Measurements from ENCODE around the gene IGFBP6. TPM values are rescaled to one million over a fixed set of nuclear protein-coding genes. Genes with fewer than 3 reads are reported as not detected.

The IGFBP6 gene
- total and polyA plus RNA-seq, 4 donors = 1.6 to 17.6 (median 12.0) TPM

DNA sequence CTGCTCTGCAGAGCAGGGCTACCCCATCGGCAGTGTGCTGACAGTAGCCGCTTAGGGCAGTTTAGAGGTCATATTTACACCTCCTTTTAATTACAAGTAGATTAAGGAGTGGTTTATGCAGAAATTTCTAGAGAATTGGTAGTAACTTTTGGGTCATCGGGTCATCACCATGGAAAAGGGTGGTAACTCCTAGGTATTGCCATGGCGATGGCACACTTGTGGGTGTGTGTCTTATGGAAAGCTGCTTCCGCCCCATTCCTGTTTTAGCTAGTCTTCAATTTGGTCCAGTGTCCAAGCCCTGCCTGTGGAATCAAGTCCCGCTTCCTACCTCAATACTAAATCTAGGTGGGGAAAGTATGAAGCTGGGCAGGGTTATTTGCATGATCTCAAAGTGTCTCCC is 53.6 kb downstream of the IGFBP6 start:
- no peaks in the 10 kb centered on the region for H3K9me3 ChIP-seq (ENCODE audit: control insufficient read depth in 4 of 4, low read length in 3 of 4)
- whole genome bisulfite sequencing = 93% methylated on average over 6 of the region's 6 CpGs
- DNase-seq (ENCODE audit: low spot score) = no peak
- no peaks in the 10 kb centered on the region for H3K27me3 ChIP-seq (ENCODE audit: control insufficient read depth in 4 of 4, insufficient read depth in 4 of 4, low read length in 3 of 4)
- H3K4me1 ChIP-seq (ENCODE audit: control insufficient read depth in 4 of 4, insufficient read depth in 4 of 4, low read length in 3 of 4) = peaks cover 0 to under 1% (median 0%) of the 10 kb centered on the region in 4 donors
- no peak overlapping the region for H3K27ac ChIP-seq (ENCODE audit: low read depth in 1 of 2, low read length in 2 of 2)
- no peak overlapping the region for H3K4me3 ChIP-seq (ENCODE audit: low read depth in 1 of 3, low read length in 3 of 3)
- H3K36me3 ChIP-seq (ENCODE audit: control insufficient read depth in 4 of 4, insufficient read depth in 3 of 4, low read depth in 1 of 4, low read length in 3 of 4) = no peaks in the 10 kb centered on the region
- TF ChIP-seq NR2F2 (IDR thresholded peaks at IDR 0.05) = no peak
- H3K9ac ChIP-seq (ENCODE audit: low read depth in 1 of 2, low read length in 2 of 2) = no peak overlapping the region

Small RNAs within 50 kb of the gene (small RNA-seq; reads per million reads assigned to genes)
- gene HIGD1AP1 (0.11 reads per million), gene MIR6757 (not detected), gene RNU6-333P (not detected)

Other genes starting within 250 kb of the IGFBP6 start
- not detected for gene KRT78, start 248.7 kb upstream of the IGFBP6 start, total RNA-seq
- gene KRT78, start 248.7 kb upstream of the IGFBP6 start, polyA plus RNA-seq = under 1 TPM in 1 of 2 donors, not detected in 1; 0.06 TPM
- 100 to 1,000 TPM; 128 to 171 TPM for gene KRT8, start 192.6 kb upstream of the IGFBP6 start, total RNA-seq
- gene KRT8, start 192.6 kb upstream of the IGFBP6 start, polyA plus RNA-seq = 100 to 1,000 TPM; 225 to 383 TPM
- gene KRT18, start 148.5 kb upstream of the IGFBP6 start, total RNA-seq = 100 to 1,000 TPM in 1 of 2 donors, 10 to 100 TPM in 1; 90.3 to 278 TPM
- 100 to 1,000 TPM; 239 to 358 TPM for gene KRT18, start 148.5 kb upstream of the IGFBP6 start, polyA plus RNA-seq
- 100 to 1,000 TPM; 264 to 273 TPM for gene EIF4B, start 91.2 kb upstream of the IGFBP6 start, total RNA-seq
- 10 to 100 TPM; 32.1 to 73.2 TPM for gene EIF4B, start 91.2 kb upstream of the IGFBP6 start, polyA plus RNA-seq
- gene TNS2, start 47.6 kb upstream of the IGFBP6 start, total RNA-seq = 10 to 100 TPM; 11.7 to 94.0 TPM
- gene TNS2, start 47.6 kb upstream of the IGFBP6 start, polyA plus RNA-seq = 10 to 100 TPM; 44.7 to 47.2 TPM
- gene SPRYD3, start 18.3 kb upstream of the IGFBP6 start, total RNA-seq = 10 to 100 TPM in 1 of 2 donors, 1 to 10 TPM in 1; 6.0 to 15.2 TPM
- gene SPRYD3, start 18.3 kb upstream of the IGFBP6 start, polyA plus RNA-seq = 10 to 100 TPM; 11.3 to 20.3 TPM
- 1 to 10 TPM in 1 of 2 donors, under 1 TPM in 1; 0.92 to 9.4 TPM for gene SOAT2, start 5.8 kb downstream of the IGFBP6 start, total RNA-seq
- 1 to 10 TPM in 1 of 2 donors, under 1 TPM in 1; 0.48 to 1.6 TPM for gene SOAT2, start 5.8 kb downstream of the IGFBP6 start, polyA plus RNA-seq
- 10 to 100 TPM in 1 of 2 donors, 1 to 10 TPM in 1; 8.4 to 14.4 TPM for gene ZNF740, start 83.1 kb downstream of the IGFBP6 start, total RNA-seq
- 1 to 10 TPM; 1.4 to 4.3 TPM for gene ZNF740, start 83.1 kb downstream of the IGFBP6 start, polyA plus RNA-seq
- 10 to 100 TPM in 1 of 2 donors, 1 to 10 TPM in 1; 4.4 to 37.1 TPM for gene CSAD, start 83.3 kb downstream of the IGFBP6 start, total RNA-seq
- gene CSAD, start 83.3 kb downstream of the IGFBP6 start, polyA plus RNA-seq = 10 to 100 TPM; 33.1 to 41.5 TPM
- gene ITGB7, start 109.6 kb downstream of the IGFBP6 start, total RNA-seq = 1 to 10 TPM; 1.7 to 1.8 TPM
- gene ITGB7, start 109.6 kb downstream of the IGFBP6 start, polyA plus RNA-seq = 1 to 10 TPM; 2.4 TPM
- 1 to 10 TPM; 2.7 to 3.1 TPM for gene RARG, start 134.5 kb downstream of the IGFBP6 start, total RNA-seq
- gene RARG, start 134.5 kb downstream of the IGFBP6 start, polyA plus RNA-seq = 1 to 10 TPM; 1.7 to 2.7 TPM
- gene ESPL1, start 170.6 kb downstream of the IGFBP6 start, total RNA-seq = 10 to 100 TPM in 1 of 2 donors, 1 to 10 TPM in 1; 3.4 to 19.3 TPM
- gene ESPL1, start 170.6 kb downstream of the IGFBP6 start, polyA plus RNA-seq = 1 to 10 TPM; 2.8 to 3.9 TPM
- gene PFDN5, start 197.9 kb downstream of the IGFBP6 start, total RNA-seq = 100 to 1,000 TPM; 118 to 176 TPM
- gene PFDN5, start 197.9 kb downstream of the IGFBP6 start, polyA plus RNA-seq = 100 to 1,000 TPM; 237 to 245 TPM
- 10 to 100 TPM; 15.0 to 18.8 TPM for gene MYG1, start 202.0 kb downstream of the IGFBP6 start, total RNA-seq
- 10 to 100 TPM; 19.8 to 28.0 TPM for gene MYG1, start 202.0 kb downstream of the IGFBP6 start, polyA plus RNA-seq
- gene AAAS, start 223.9 kb downstream of the IGFBP6 start, total RNA-seq = 10 to 100 TPM; 25.4 to 37.0 TPM
- 10 to 100 TPM; 17.3 to 18.8 TPM for gene AAAS, start 223.9 kb downstream of the IGFBP6 start, polyA plus RNA-seq
- gene SP7, start 238.7 kb downstream of the IGFBP6 start, total RNA-seq = not detected
- gene SP7, start 238.7 kb downstream of the IGFBP6 start, polyA plus RNA-seq = not detected

Data from liver (tissue), 10 donors.